ENCODE measurements around the gene PPM1F.

PPM1F gene

GRCh38 chr22:21961127-21961867, 8.6 kb upstream of the PPM1F start:
- no peak for DNase-seq (ENCODE audit: extremely low read depth in 1 of 2, low read depth in 1 of 2)

GRCh38 chr22:21960200-21961126, 7.8 kb upstream of the PPM1F start:
- DNase-seq (ENCODE audit: extremely low read depth in 1 of 2, low read depth in 1 of 2) = no peak

GRCh38 chr22:21959274-21960074, 6.8 kb upstream of the PPM1F start:
- DNase-seq (ENCODE audit: extremely low read depth in 1 of 2, low read depth in 1 of 2) = no peak

GRCh38 chr22:21958360-21959273, 6.0 kb upstream of the PPM1F start:
- no peak for DNase-seq (ENCODE audit: extremely low read depth in 1 of 2, low read depth in 1 of 2)

- DNase-seq (ENCODE audit: extremely low read depth in 1 of 2, low read depth in 1 of 2) = no peak
These were observed 650 bp downstream of the PPM1F start for GRCh38 chr22:21951931-21952465.

GRCh38 chr22:21951062-21951461, 1.6 kb downstream of the PPM1F start:
- DNase-seq (ENCODE audit: extremely low read depth in 1 of 2, low read depth in 1 of 2) = no peak

- no peak for DNase-seq (ENCODE audit: extremely low read depth in 1 of 2, low read depth in 1 of 2)
These were observed 2.7 kb downstream of the PPM1F start for GRCh38 chr22:21949948-21950347.

GRCh38 chr22:21949569-21949918, 3.1 kb downstream of the PPM1F start:
- no peak for DNase-seq (ENCODE audit: extremely low read depth in 1 of 2, low read depth in 1 of 2)

- no peak for DNase-seq (ENCODE audit: extremely low read depth in 1 of 2, low read depth in 1 of 2)
These were observed 3.7 kb downstream of the PPM1F start for GRCh38 chr22:21948824-21949568.

GRCh38 chr22:21948390-21948789, 4.3 kb downstream of the PPM1F start:
- DNase-seq (ENCODE audit: extremely low read depth in 1 of 2, low read depth in 1 of 2) = no peak

- no peak for DNase-seq (ENCODE audit: extremely low read depth in 1 of 2, low read depth in 1 of 2)
These were observed 5.3 kb downstream of the PPM1F start for GRCh38 chr22:21947040-21948014.

GRCh38 chr22:21946262-21946925, 6.3 kb downstream of the PPM1F start:
- no peak for DNase-seq (ENCODE audit: extremely low read depth in 1 of 2, low read depth in 1 of 2)

GRCh38 chr22:21945453-21946261, 7.0 kb downstream of the PPM1F start:
- DNase-seq (ENCODE audit: extremely low read depth in 1 of 2, low read depth in 1 of 2) = no peak

- DNase-seq (ENCODE audit: extremely low read depth in 1 of 2, low read depth in 1 of 2) = no peak
These were observed 7.8 kb downstream of the PPM1F start for GRCh38 chr22:21944871-21945270.

GRCh38 chr22:21943571-21944448, 8.8 kb downstream of the PPM1F start:
- DNase-seq (ENCODE audit: extremely low read depth in 1 of 2, low read depth in 1 of 2) = no peak

Measured in activated CD8-positive, alpha-beta memory T cell treated with anti-CD3 and anti-CD28 coated beads for 1 hour (primary cell).